RWPE2 (cell line): ENCODE results near the gene AMZ2.

Source experiments
- ATAC-seq: fragments of 200-7000 bp; cut with Tn5 transposase; 3 replicates; pipeline ENCODE4 v1.9.1; 2021; ENCODE audit warnings: low read depth
- DNase-seq: peaks from one replicate; pipeline ENCODE4 v3.0.0-alpha.2; 2020; ENCODE audit warnings: low spot score
- H3K27ac ChIP-seq: fragments of 450-650 bp; 2 replicates; pipeline ENCODE4 v1.5.1; 2017; ENCODE audit warnings: mild to moderate bottlenecking; ENCODE audit not compliant: poor library complexity, severe bottlenecking
- H3K27me3 ChIP-seq: fragments of 250-450 bp; sonication (Bioruptor Pico); 2 replicates; pipeline ENCODE4 v1.5.1; 2021; ENCODE audit warnings: mild to moderate bottlenecking, moderate library complexity; ENCODE audit not compliant: insufficient read depth, poor library complexity, severe bottlenecking
- H3K36me3 ChIP-seq: fragments of 250-450 bp; sonication (Bioruptor Pico); 2 replicates; pipeline ENCODE4 v1.5.1; 2020; ENCODE audit warnings: low read depth, mild to moderate bottlenecking, moderate library complexity
- H3K4me1 ChIP-seq: fragments of 250-450 bp; sonication (Bioruptor Pico); 2 replicates; pipeline ENCODE4 v1.5.1; 2021; ENCODE audit warnings: mild to moderate bottlenecking, moderate library complexity; ENCODE audit not compliant: insufficient read depth, poor library complexity, severe bottlenecking
- H3K4me3 ChIP-seq: fragments of 250-450 bp; sonication (Bioruptor Pico); 2 replicates; pipeline ENCODE4 v1.5.1; 2021; ENCODE audit warnings: mild to moderate bottlenecking, moderate library complexity; ENCODE audit not compliant: severe bottlenecking
- H3K9me3 ChIP-seq: fragments of 250-450 bp; sonication (Bioruptor Pico); 2 replicates; pipeline ENCODE4 v1.5.1; 2021; ENCODE audit warnings: mild to moderate bottlenecking, moderate library complexity; ENCODE audit not compliant: severe bottlenecking
- TF ChIP-seq, protein P1 (sequence below): fragments of 450-650 bp; IDR thresholded peaks from one replicate; pipeline ENCODE4 v1.5.1; 2017; ENCODE audit warnings: mild to moderate bottlenecking, moderate library complexity; ENCODE audit not compliant: poor library complexity, severe bottlenecking

AMZ2 gene

DNA sequence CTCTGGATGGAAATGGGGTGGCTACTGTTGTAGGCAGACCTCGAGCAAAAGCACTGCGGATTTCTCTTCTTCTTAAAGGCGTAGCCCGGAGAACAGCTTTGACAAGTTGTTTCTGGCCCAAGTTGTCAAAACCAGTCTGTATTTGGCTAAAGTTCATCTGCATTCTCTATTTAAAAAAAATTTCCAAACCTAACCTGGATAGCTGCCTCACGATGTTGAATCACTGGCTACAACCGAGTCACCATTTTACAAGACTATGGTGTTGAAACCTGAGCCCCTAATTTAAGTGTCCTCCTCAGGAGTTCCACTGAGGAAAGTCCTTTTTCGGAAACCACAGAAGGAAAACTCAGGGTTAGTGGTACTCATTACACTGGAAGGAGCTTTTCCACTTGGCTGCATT lies 41.6 kb downstream of the AMZ2 start:
- Histone ChIP-seq H3K9me3 (no peaks in the 10 kb centered on the region), H3K4me3 (no peak overlapping the region), H3K4me1 (no peaks in the 10 kb centered on the region), H3K36me3 (no peaks in the 10 kb centered on the region), H3K27me3 (peaks cover 41% of the 10 kb centered on the region), H3K27ac (no peak overlapping the region)
- ATAC-seq (no peak), DNase-seq (no peak)
- TF ChIP-seq, protein P1, sequence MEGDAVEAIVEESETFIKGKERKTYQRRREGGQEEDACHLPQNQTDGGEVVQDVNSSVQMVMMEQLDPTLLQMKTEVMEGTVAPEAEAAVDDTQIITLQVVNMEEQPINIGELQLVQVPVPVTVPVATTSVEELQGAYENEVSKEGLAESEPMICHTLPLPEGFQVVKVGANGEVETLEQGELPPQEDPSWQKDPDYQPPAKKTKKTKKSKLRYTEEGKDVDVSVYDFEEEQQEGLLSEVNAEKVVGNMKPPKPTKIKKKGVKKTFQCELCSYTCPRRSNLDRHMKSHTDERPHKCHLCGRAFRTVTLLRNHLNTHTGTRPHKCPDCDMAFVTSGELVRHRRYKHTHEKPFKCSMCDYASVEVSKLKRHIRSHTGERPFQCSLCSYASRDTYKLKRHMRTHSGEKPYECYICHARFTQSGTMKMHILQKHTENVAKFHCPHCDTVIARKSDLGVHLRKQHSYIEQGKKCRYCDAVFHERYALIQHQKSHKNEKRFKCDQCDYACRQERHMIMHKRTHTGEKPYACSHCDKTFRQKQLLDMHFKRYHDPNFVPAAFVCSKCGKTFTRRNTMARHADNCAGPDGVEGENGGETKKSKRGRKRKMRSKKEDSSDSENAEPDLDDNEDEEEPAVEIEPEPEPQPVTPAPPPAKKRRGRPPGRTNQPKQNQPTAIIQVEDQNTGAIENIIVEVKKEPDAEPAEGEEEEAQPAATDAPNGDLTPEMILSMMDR, result no peak

DNA sequence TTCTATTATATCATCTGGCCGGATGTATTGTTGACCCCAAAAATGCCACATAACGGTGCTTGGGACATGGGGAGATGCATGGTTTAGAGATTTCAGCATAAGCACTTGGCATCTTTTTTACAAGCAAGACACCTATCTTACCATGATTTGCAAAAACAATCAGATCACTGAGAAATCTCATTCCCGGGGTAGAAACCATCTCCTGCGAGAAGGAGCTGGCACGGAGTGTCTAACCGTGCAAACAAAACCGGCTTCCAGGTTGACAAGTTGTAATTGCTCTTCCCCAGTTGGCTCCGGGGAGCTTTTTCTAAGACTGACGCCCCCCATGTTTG lies 42.1 kb downstream of the AMZ2 start:
- no peaks in the 10 kb centered on the region for H3K9me3 ChIP-seq
- no peaks in the 10 kb centered on the region for H3K36me3 ChIP-seq
- ATAC-seq, result no peak
- no peak for DNase-seq
- TF ChIP-seq, protein P1, result no peak
- H3K27ac ChIP-seq, result no peak overlapping the region
- H3K27me3 ChIP-seq, result peaks cover 41% of the 10 kb centered on the region
- no peaks in the 10 kb centered on the region for H3K4me1 ChIP-seq
- H3K4me3 ChIP-seq, result peak overlapping the region; percentile 55

DNA sequence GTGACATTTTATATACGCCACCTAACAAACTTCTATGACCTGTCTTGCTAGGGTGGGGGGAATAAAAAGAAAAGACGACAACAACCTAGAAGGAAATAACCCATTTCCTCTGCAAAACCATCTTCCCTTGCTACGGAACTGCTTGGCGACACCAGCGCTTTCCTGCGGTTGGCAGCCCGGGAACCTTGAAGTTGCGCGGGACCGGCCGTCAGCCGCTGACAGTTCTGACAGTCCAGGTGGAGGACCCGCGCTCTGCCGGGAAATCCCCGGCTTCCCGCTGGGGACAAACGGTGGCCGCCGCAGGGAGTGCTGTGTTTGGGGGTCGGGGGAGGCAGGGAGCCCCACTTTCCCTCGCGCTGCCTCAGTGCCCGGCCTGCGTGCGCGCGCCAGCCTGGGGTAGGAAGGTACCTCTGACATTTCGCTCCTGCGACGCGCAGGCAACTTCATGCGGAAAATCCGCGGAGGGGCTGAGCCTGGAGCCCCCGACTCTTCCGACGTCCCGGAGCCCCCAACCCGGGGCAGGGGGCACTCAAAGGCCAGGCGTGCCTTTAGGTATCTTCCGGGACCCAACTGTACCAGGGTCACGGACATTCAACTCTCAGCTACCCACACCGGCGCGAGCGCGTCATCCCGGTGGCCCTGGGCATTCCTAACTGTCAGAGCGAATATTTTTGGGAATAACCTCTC lies 42.6 kb downstream of the AMZ2 start:
- Histone ChIP-seq H3K27me3 (peaks cover 41% of the 10 kb centered on the region), H3K36me3 (no peaks in the 10 kb centered on the region), H3K9me3 (no peaks in the 10 kb centered on the region), H3K4me3 (peak overlapping the region; percentile 55), H3K27ac (no peak overlapping the region), H3K4me1 (no peaks in the 10 kb centered on the region)
- no peak for ATAC-seq
- no peak for DNase-seq
- TF ChIP-seq, protein P1, result no peak

DNA sequence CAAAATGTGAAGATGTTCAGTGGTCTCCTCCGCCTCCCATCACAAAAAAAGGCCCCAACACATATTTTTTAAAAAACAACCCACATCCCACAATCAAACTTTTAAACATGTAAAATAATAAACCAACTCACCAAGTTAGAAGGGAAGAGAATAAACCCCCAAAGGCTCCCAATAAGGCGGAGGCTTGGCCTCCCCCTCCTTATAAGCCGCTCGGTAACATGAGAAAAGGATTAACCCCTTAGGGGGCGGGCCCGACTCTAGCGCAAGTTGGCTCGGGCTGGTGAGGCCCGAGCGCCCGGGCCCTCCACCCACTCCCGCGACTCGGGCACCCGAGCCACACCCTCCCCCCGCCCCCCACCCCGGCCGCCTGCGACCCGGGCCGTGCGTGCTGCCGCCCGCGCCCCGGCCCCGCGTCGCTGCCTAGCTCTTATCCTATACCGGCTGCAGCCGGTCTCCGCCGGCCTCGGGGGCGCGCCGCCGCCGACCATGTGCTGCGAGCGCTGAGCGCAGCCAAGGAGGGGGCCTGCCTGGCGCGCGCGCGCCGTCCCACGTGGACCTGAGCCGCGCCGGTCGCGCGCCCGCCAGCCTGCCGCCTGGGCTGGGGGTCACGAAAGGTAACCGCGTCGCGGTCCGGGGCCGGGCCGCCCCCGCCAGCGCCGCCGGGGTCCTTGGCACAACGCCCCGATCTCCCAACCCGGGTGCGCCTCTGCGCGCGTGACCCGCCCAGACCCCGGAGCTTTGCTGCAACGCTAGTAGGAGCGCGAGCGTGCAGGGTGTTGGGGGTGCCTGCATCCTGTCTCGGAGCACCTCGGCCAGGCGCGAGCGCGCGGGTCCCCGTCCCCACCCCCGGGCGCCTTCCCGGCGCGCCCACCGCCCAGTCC lies 43.4 kb downstream of the AMZ2 start, which contains the start of the genes ARSG and SLC16A6:
ARSG (plus strand) TSS at position 541 of the 881 bp plus-strand sequence. CDS start 15,999 bp downstream, outside the sequence.
SLC16A6 (minus strand) TSS at position 173 of the 881 bp plus-strand sequence. CDS start 12,807 bp downstream, outside the sequence.
- H3K27me3 ChIP-seq, result peaks cover 41% of the 10 kb centered on the region
- no peak within 1 kb of the TSS for H3K27ac ChIP-seq
- ATAC-seq (peak; percentile 54), DNase-seq (no peak)
- no peaks in the 10 kb centered on the region for H3K36me3 ChIP-seq
- TF ChIP-seq, protein P1, result no peak
- no peaks in the 10 kb centered on the region for H3K4me1 ChIP-seq
- H3K4me3 ChIP-seq, result peak within 1 kb of the TSS; percentile 55
- H3K9me3 ChIP-seq, result no peaks in the 10 kb centered on the region
